ENCODE measurements around the gene ACTN1.
"Not testable (repeated sequence)": the region's sequence is repeated elsewhere in the genome, so short reads cannot be mapped to it uniquely, and the experiment has no call there.

Gene ACTN1

DNA sequence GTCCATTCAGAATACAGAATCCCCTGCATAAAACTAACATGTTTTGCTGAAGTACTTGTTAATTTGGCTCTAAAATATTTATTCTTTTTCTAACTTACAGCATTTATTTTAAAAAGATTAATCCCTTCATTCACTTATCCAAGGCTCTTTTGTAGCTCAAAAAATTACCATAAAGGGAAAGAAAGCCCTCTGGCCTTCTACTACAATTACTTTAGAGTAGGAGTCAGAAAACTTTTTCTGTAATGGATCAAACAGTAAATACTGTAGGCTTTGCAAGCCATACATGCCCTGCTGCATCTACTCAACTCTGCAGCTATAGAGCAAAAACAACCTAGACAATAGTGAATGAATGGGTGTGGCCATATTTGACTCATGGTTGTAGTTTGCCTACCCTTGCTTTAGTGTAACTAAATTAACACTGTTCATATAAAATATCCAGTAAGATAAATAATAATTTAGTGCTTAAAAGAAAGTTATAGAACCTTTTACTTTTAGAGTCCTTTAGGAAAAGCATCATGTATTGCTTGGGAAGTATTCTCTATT lies 112.0 kb downstream of the ACTN1 start:
- Mint-ChIP-seq H3K36me3 (peaks cover 0 to 3% of the 10 kb centered on the region in 2 donors), H3K4me3 (no peak overlapping the region), H3K27ac (no peak overlapping the region), H3K4me1 (no peaks in the 10 kb centered on the region), H3K27me3 (no peaks in the 10 kb centered on the region), H3K9me3 (peaks cover 4 to 5% of the 10 kb centered on the region in 2 donors)
- no peak for DNase-seq
- no peak for ATAC-seq (replicated peaks)

DNA sequence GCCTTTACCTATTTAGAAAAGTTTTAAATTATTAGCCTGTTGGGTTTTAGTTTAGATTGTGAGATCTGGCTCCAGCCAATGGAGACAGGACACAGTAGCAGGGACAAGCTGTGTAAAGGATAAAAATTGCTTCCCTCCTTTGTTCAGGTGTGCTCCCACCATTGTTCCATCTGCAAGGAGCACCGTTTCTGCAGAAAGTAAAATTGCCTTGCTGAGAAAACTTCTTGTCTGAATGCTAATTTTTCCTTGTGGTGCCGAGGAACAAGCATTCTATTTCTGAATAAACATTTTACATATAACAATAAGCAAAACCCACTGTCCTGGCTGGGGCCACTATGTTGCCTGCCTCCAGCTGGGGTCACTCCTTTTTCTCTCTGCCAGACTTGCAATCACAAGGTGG lies 113.6 kb downstream of the ACTN1 start:
- H3K36me3 Mint-ChIP-seq: peaks cover 0 to 3% of the 10 kb centered on the region in 2 donors
- no peak overlapping the region for H3K27ac Mint-ChIP-seq
- H3K9me3 Mint-ChIP-seq: peaks cover 4 to 5% of the 10 kb centered on the region in 2 donors
- no peaks in the 10 kb centered on the region for H3K4me1 Mint-ChIP-seq
- DNase-seq (no peak), ATAC-seq (replicated peaks) (no peak)
- H3K27me3 Mint-ChIP-seq: no peaks in the 10 kb centered on the region
- no peak overlapping the region for H3K4me3 Mint-ChIP-seq

DNA sequence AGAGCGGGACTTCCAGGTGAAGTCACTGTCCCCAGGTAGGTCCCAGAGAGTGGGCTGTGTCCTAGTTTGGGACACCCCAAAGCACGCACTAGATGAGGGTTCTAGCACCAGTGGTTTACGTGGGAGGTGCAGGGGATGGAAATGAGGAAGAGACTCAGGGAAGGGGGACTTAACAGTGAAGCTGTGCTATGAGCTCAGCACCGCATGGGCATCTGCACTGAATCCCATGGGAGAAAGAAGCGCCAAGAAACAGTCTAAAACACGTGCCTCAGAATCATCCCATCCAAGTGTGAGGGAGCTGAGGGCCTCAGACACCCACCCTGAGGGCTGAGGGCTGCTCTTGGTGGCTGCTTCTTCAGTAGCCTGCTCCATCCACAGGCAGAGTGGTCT lies 114.7 kb downstream of the ACTN1 start:
- no peak overlapping the region for H3K4me3 Mint-ChIP-seq
- no peak for ATAC-seq (replicated peaks)
- no peak overlapping the region for H3K27ac Mint-ChIP-seq
- peaks cover 4 to 5% of the 10 kb centered on the region in 2 donors for H3K9me3 Mint-ChIP-seq
- H3K27me3 Mint-ChIP-seq: no peaks in the 10 kb centered on the region
- no peak for DNase-seq
- H3K36me3 Mint-ChIP-seq: peaks cover 0 to 3% of the 10 kb centered on the region in 2 donors
- no peaks in the 10 kb centered on the region for H3K4me1 Mint-ChIP-seq

DNA sequence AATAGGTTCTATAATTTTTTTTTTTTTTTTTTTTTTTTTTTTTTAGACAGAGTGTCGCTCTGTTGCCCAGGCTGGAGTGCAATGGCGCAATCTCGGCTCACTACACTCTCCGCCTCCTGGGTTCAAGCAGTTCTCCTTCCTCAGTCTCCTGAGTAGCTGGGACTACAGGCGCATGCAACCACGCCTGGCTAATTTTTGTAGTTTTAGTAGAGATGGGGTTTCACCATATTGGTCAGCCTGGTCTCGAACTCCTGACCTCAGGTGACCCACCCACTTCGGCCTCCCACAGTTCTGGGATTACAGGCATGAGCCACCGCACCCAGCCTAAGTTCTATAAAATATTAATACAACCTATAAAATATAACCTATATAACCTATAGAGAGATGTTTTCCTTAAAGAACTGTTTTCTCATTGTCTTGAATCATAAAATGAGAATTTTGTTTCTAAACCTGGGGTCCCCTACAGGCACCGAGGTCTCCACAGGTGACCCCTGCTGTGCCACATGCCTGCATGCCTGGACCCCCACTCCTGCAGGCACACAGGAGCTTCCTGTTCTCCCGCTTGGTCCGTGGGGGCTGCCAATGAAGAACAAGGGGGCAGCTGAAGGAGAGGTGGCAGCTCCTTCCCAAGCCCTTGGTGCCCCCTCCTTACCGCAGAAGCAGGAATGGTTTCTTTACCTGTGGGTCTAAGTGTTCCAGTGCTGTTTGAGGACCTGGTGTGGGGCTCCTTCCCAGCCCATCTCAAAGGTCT lies 115.3 kb downstream of the ACTN1 start:
- Mint-ChIP-seq H3K27me3 (no peaks in the 10 kb centered on the region), H3K36me3 (peaks cover 0 to 3% of the 10 kb centered on the region in 2 donors), H3K4me1 (no peaks in the 10 kb centered on the region), H3K9me3 (peaks cover 4 to 5% of the 10 kb centered on the region in 2 donors), H3K27ac (no peak overlapping the region), H3K4me3 (no peak overlapping the region)
- no peak for DNase-seq
- ATAC-seq (replicated peaks): no peak

DNA sequence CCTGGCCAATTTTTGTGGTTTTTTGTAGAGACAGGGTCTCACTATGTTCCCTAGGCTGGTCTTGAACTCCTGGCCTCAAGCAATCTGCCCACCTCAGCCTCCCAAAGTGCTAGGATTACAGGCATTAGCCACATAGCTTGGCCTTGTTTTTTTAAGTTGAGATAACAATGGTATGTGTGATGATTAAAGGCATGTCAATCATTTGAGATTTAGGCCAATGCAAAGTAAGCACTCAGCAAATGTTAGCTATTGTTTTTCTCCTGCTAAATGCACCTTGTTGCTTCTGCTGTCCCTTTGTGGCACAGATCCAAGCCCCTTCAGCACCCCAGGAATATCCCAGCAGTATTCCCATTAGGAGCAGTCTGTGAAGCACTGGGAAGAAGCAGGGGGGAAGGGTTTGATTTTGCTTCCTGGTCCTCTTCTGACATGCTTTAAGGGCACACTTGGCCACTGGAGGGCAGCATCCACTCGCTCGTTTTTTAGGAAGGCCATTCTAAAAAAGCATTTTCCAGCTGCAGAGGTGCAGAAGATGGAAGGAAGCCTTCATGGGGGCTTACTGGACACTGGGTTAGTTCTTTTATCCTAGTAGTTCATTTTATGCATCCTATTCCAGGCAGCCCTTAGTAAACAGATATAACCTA lies 116.0 kb downstream of the ACTN1 start:
- Mint-ChIP-seq H3K27ac (no peak overlapping the region), H3K4me1 (no peaks in the 10 kb centered on the region), H3K36me3 (peaks cover 0 to 3% of the 10 kb centered on the region in 2 donors), H3K4me3 (no peak overlapping the region), H3K9me3 (peaks cover 4 to 5% of the 10 kb centered on the region in 2 donors), H3K27me3 (no peaks in the 10 kb centered on the region)
- DNase-seq (peak; percentile 47), ATAC-seq (replicated peaks) (peak; percentile 67 to 69)

DNA sequence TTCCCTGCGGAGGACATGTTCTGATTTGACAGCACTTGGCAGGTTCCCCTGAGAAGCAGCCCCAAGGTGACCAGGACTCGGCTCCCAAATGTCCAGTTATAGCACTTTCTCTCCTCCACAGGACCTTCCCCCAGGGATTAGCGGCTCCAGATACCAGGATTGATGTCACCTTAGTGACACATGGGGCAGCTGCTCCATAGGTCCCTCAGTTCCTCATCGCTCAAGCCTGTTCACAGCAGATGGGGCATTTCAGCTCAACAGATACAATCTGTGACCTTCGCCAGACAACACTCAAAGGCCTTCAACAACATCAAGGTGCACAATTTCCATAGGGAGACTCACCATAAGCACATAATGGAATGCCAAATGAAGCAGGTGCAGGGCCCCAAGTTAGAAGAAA lies 118.3 kb downstream of the ACTN1 start:
- ATAC-seq (replicated peaks) (no peak), DNase-seq (no peak)
- peaks cover 0 to 3% of the 10 kb centered on the region in 2 donors for H3K36me3 Mint-ChIP-seq
- no peak overlapping the region for H3K27ac Mint-ChIP-seq
- peaks cover 4 to 5% of the 10 kb centered on the region in 2 donors for H3K9me3 Mint-ChIP-seq
- no peaks in the 10 kb centered on the region for H3K27me3 Mint-ChIP-seq
- H3K4me1 Mint-ChIP-seq: no peaks in the 10 kb centered on the region
- H3K4me3 Mint-ChIP-seq: no peak overlapping the region

DNA sequence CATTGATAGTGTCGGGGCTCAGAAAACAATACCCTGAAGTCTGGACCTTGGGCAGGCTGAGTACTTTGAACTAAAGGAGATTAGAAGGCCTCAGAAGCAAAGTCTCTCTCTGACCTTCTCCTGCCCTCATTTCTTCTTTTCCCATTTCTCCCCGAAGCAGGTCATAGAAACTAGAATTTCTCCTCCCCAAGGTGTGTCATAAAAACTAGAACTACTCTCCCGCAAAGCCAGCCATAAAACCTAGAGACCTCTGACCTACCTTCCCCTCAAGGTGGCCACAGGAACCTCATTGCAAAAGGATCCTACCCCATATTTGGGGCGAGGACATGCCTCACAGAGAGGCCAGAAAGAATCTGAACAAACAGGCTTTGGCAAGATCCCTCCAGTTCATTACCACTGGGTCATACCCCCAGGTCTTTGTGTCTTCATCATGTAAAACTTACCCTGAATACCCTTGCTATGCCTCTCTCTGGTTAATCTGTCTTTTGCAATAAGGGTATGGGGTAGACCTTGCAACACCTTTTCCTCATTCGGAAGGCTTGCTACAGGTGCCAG lies 121.5 kb downstream of the ACTN1 start:
- H3K27ac Mint-ChIP-seq: no peak overlapping the region
- ATAC-seq (replicated peaks) (no peak), DNase-seq (no peak)
- no peaks in the 10 kb centered on the region for H3K4me1 Mint-ChIP-seq
- peaks cover 0 to 3% of the 10 kb centered on the region in 2 donors for H3K9me3 Mint-ChIP-seq
- H3K36me3 Mint-ChIP-seq: peaks cover 4 to 5% of the 10 kb centered on the region in 2 donors
- no peak overlapping the region for H3K4me3 Mint-ChIP-seq
- H3K27me3 Mint-ChIP-seq: no peaks in the 10 kb centered on the region

DNA sequence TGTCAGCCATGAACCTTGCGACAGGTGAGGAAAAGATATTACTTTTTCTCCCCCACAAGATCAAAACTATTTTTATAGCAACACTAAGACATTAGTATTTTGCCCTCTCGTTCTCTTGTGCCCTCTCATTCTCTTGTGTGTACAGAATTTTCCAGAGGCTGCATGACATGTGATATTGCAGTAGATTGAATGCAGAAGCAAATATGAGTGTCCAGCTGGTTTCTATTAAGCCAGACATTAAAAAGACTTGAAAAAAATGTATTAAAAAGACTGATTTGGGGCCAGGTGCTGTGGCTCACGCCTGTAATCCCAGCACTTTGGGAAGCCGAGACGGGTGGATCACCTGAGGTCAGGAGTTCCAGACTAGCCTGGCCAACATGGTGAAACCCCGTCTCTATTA lies 122.5 kb downstream of the ACTN1 start:
- Mint-ChIP-seq H3K36me3 (peaks cover 4 to 5% of the 10 kb centered on the region in 2 donors), H3K27me3 (no peaks in the 10 kb centered on the region), H3K4me3 (no peak overlapping the region), H3K27ac (no peak overlapping the region), H3K4me1 (no peaks in the 10 kb centered on the region), H3K9me3 (peaks cover 0 to 5% of the 10 kb centered on the region in 2 donors)
- ATAC-seq (replicated peaks) (no peak), DNase-seq (no peak)

DNA sequence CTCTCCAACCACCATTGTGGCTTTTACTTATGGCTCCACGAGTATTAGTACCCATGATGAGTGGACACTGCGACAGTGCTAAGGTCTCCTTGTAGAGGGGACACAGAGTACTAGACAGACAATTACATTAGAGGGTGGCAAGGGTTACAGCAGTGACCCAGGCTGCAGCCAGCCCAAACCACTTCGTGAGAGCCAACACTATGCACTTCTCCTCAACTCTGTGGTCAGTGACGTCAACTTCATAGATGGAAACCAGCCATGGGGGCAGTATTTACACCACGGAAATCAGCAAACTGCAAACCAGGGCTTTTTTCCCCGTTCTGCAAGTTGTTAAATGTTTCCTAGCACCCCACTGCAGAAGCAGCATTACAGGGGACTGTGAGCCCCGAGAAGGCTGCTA lies 124.7 kb downstream of the ACTN1 start:
- peaks cover 4 to 5% of the 10 kb centered on the region in 2 donors for H3K36me3 Mint-ChIP-seq
- no peaks in the 10 kb centered on the region for H3K27me3 Mint-ChIP-seq
- no peak for DNase-seq
- no peak for ATAC-seq (replicated peaks)
- H3K9me3 Mint-ChIP-seq: peaks cover 0 to 5% of the 10 kb centered on the region in 2 donors
- H3K4me3 Mint-ChIP-seq: no peak overlapping the region
- no peak overlapping the region for H3K27ac Mint-ChIP-seq
- no peaks in the 10 kb centered on the region for H3K4me1 Mint-ChIP-seq

DNA sequence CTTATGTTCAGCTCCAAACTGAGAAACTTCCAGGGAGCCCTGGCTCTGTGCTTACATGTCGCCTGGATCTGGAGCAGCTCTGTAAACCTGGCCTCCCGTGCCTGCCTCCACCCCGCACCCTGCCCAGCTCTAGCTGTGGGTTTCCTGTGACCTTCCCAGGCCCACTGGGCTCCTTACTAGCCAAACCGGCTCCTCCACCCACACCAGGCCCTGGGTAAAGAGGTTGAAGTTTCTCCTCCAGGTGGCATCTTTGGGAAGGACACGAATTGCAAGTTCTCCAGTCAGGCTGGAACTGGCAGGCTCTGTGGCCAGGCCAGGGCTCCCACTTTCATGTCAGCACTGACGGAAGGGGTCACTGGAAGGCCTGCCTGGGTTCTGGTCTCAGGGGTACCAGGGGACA lies 125.4 kb downstream of the ACTN1 start:
- no peak overlapping the region for H3K27ac Mint-ChIP-seq
- H3K27me3 Mint-ChIP-seq: no peaks in the 10 kb centered on the region
- no peaks in the 10 kb centered on the region for H3K4me1 Mint-ChIP-seq
- peaks cover 0 to 5% of the 10 kb centered on the region in 2 donors for H3K9me3 Mint-ChIP-seq
- no peak overlapping the region for H3K4me3 Mint-ChIP-seq
- no peak for DNase-seq
- H3K36me3 Mint-ChIP-seq: peaks cover 4 to 5% of the 10 kb centered on the region in 2 donors
- no peak for ATAC-seq (replicated peaks)

DNA sequence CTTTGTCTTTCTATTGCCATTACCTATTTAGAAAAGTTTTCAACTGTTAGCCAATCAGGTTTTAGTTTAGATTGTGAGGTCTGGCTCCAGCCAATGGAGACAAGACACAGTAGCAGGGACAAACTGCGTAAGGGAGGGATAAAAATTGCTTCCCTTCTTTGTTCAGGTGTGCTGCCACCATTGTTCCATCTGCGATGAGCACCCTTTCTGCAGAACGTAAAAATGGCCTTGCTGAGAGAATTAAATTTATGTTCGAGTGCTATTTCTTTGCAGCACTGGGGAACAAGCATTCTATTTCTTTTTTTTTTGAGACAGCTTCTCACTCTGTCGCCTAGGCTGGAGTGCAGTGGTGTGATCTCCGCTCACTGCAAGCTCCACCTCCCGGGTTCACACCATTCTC lies 126.6 kb downstream of the ACTN1 start:
- H3K27me3 Mint-ChIP-seq; DNase-seq; H3K9me3 Mint-ChIP-seq; ATAC-seq (replicated peaks); H3K36me3 Mint-ChIP-seq; H3K4me1 Mint-ChIP-seq; H3K27ac Mint-ChIP-seq; H3K4me3 Mint-ChIP-seq: not testable (repeated sequence)

DNA sequence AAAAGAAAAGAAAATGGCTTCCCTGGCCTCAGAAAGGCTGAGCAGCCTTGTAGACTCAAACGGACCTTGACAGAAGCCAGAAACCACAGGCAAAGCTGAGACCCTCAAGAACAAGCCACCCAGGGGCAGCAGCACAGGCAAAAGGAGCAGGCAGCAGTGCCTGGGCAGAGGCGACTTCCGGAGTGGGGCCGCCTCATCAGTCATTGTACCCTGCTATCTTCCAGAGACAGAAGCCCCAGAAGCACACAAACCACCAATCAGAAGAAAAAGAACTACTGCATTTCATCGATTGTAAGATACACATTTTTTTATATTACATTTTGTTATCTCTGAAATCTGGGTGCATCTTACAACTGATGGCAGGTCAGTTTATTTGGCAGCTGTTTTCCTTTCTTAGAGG lies 128.0 kb downstream of the ACTN1 start:
- H3K36me3 Mint-ChIP-seq: peaks cover 4 to 5% of the 10 kb centered on the region in 2 donors
- peaks cover 0 to 2% of the 10 kb centered on the region in 2 donors for H3K4me1 Mint-ChIP-seq
- no peak for DNase-seq
- ATAC-seq (replicated peaks): no peak
- no peak overlapping the region for H3K4me3 Mint-ChIP-seq
- no peak overlapping the region for H3K27ac Mint-ChIP-seq
- H3K9me3 Mint-ChIP-seq: peaks cover 0 to 5% of the 10 kb centered on the region in 2 donors
- no peaks in the 10 kb centered on the region for H3K27me3 Mint-ChIP-seq

DNA sequence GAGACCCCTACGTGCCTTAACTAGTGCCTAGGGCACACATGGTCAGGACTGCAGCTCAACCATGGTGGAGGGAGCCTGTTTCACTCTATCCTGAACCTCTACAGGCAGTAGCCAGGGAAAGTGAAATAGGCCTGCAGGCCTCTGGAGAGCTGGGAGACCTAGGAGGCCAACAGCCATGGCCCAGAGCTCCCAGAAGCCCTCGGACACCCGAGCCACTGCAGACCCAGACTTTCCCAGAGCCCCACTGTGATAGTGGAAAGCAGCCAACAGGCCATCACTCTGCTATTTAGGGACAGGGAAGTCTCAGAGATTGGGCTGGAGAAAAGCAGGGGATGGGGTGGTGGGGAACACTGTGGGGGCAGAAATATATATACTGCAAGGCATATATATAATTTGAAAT lies 129.7 kb downstream of the ACTN1 start:
- peaks cover 4 to 5% of the 10 kb centered on the region in 2 donors for H3K36me3 Mint-ChIP-seq
- no peak for ATAC-seq (replicated peaks)
- no peak for DNase-seq
- peaks cover 0 to 3% of the 10 kb centered on the region in 2 donors for H3K27me3 Mint-ChIP-seq
- H3K9me3 Mint-ChIP-seq: peaks cover 0 to 5% of the 10 kb centered on the region in 2 donors
- H3K4me3 Mint-ChIP-seq: no peak overlapping the region
- H3K27ac Mint-ChIP-seq: no peak overlapping the region
- H3K4me1 Mint-ChIP-seq: peaks cover 1 to 2% of the 10 kb centered on the region in 2 donors

DNA sequence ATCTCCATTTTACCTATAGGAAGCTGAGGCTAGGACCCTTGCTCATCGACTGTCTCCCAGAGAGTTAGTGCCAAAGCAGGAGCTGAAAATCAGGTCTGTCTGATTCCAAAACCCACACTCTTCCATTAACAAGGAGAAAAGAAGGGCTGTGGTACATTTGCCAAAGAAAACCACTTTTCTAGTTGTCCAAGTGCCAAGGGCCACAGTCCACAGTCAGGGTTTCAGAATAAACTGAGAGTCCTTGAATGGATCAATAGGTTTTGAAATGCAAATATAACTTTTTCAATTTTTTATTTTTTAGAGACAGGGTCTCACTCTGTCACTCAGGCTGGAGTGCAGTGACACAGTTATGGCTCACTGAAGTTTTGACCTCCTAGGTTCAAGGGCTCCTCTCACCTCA lies 130.8 kb downstream of the ACTN1 start:
- no peak overlapping the region for H3K27ac Mint-ChIP-seq
- DNase-seq (no peak), ATAC-seq (replicated peaks) (no peak)
- H3K27me3 Mint-ChIP-seq: peaks cover 0 to 4% of the 10 kb centered on the region in 2 donors
- H3K4me1 Mint-ChIP-seq: peaks cover 8 to 13% of the 10 kb centered on the region in 2 donors
- peaks cover 0 to 2% of the 10 kb centered on the region in 2 donors for H3K9me3 Mint-ChIP-seq
- no peaks in the 10 kb centered on the region for H3K36me3 Mint-ChIP-seq
- H3K4me3 Mint-ChIP-seq: no peak overlapping the region

Data from stimulated activated naive B cell treated with anti-CD40 and anti-IgM and Interleukin-4, amounts not matched to agents 10 μg/mL and 1 μg/mL and 100 μg/mL, for 72 hours (primary cell).